ENCODE measurements around the gene PTPRN2. TPM values are rescaled to one million over a fixed set of nuclear protein-coding genes. Genes with fewer than 3 reads are reported as not detected.

The PTPRN2 gene
- polyA plus RNA-seq, 6 donors from 2014 or later = 1.4 to 4.6 (median 3.8) TPM

DNA sequence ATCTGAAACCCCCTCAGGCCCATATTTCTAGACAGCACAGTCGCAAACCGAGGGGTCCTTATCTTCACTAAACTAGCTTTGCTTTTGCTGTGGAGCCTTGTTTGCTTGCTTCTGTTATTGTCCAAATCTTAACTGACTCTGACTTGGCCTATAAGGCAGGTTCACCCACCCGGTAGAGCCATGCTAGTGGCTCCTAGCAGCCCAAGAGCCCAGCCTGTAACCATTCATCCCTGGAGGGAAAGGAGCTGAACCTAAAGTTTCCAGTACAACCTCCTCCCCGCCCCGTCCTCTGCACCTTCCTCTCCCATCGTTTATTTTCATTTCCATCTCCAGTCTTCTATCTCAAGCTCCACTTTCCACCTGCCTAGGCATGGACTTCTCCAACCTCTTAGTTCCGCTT lies 345.7 kb downstream of the PTPRN2 start:
- Mint-ChIP-seq H3K4me3 (no peak overlapping the region), H3K9me3 (peaks cover 0 to 13% (median 6%) of the 10 kb centered on the region in 7 donors), H3K27ac (no peak overlapping the region), H3K36me3 (no peaks in the 10 kb centered on the region), H3K27me3 (no peaks in the 10 kb centered on the region), H3K4me1 (no peaks in the 10 kb centered on the region)
- ATAC-seq (ENCODE audit: low read depth in 2 of 2) (no peak), DNase-seq (no peak)

DNA sequence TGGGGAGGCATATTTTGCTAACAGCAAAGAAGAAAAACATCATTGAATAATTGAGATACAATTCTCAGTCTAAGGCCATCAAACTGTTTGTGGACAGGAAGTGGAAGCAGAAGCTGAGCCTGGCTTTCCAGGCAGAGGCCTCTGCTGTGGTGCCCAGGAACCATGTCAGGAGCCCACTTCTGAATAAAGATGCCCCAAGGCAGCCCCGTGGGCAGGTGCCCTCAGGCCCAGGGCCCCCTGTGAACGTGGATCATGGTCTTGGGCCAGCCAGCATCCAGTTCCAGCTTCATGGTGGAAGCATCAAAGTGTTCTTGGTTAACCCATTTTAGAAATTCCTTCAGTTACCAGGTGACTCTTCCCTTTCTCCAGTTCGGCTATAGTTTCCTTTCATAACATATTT lies 346.8 kb downstream of the PTPRN2 start:
- ATAC-seq (ENCODE audit: low read depth in 2 of 2) = no peak
- no peaks in the 10 kb centered on the region for H3K27me3 Mint-ChIP-seq
- H3K9me3 Mint-ChIP-seq = peaks cover 0 to 9% (median 5%) of the 10 kb centered on the region in 7 donors
- no peak for DNase-seq
- H3K27ac Mint-ChIP-seq = no peak overlapping the region
- H3K36me3 Mint-ChIP-seq = no peaks in the 10 kb centered on the region
- no peak overlapping the region for H3K4me3 Mint-ChIP-seq
- H3K4me1 Mint-ChIP-seq = no peaks in the 10 kb centered on the region

DNA sequence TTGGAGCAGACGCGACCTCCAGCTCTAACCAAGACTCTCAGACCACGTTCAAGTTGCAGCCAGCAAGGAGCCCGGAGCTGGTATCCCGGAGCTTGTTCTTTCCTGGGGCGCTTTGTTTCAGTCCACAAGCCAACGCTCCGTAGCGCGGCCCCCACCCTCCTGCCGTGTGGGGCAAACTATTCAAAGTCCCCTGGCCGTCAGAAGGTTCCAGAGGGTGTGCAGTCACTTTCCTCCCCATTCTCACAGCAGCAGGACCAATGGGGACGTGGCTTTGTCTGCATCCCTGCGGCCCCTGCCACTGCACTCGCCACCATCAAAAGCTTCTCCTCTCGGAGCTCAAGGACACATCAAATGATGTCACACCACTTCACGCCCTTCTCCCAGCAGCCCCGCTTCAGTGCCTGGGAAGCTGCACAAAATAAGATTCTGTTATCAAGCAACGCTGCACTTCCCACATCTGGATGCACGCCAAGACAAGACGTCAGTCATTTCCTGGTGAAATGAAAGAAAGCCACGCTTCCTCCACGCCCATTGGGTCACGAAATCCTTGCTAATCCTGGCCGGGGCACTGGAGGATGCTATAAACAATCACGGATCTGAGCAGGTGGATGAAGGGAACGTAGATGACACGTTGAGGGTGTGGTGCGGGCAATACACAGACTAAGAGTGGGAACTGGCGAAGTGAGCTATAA lies 348.2 kb downstream of the PTPRN2 start:
- H3K9me3 Mint-ChIP-seq = peaks cover 5 to 18% (median 9%) of the 10 kb centered on the region in 7 donors
- H3K4me3 Mint-ChIP-seq = peak overlapping the region in 1 of 8 donors; percentile 16
- no peak overlapping the region for H3K27ac Mint-ChIP-seq
- no peaks in the 10 kb centered on the region for H3K36me3 Mint-ChIP-seq
- ATAC-seq (ENCODE audit: low read depth in 2 of 2) (no peak), DNase-seq (no peak)
- H3K4me1 Mint-ChIP-seq = no peaks in the 10 kb centered on the region
- H3K27me3 Mint-ChIP-seq = no peaks in the 10 kb centered on the region

- H3K36me3 Mint-ChIP-seq = no peaks in the 10 kb centered on the region
- no peak overlapping the region for H3K27ac Mint-ChIP-seq
- H3K27me3 Mint-ChIP-seq = no peaks in the 10 kb centered on the region
- no peak for ATAC-seq (ENCODE audit: low read depth in 2 of 2)
- DNase-seq = no peak
- H3K9me3 Mint-ChIP-seq = peaks cover 8 to 23% (median 14%) of the 10 kb centered on the region in 7 donors
- peak overlapping the region in 1 of 8 donors; percentile 16 for H3K4me3 Mint-ChIP-seq
- no peaks in the 10 kb centered on the region for H3K4me1 Mint-ChIP-seq
Measured at GRCh38 chr7:158238616-158239289, 348.9 kb downstream of the PTPRN2 start.

GRCh38 chr7:158237672-158238335 lies 349.8 kb downstream of the PTPRN2 start:
- no peak for DNase-seq
- ATAC-seq (ENCODE audit: low read depth in 2 of 2) = no peak
- no peak overlapping the region for H3K27ac Mint-ChIP-seq
- no peaks in the 10 kb centered on the region for H3K36me3 Mint-ChIP-seq
- no peak overlapping the region for H3K4me3 Mint-ChIP-seq
- no peaks in the 10 kb centered on the region for H3K4me1 Mint-ChIP-seq
- H3K27me3 Mint-ChIP-seq = no peaks in the 10 kb centered on the region
- peaks cover 8 to 23% (median 14%) of the 10 kb centered on the region in 7 donors for H3K9me3 Mint-ChIP-seq

GRCh38 chr7:158236400-158236799 lies 351.2 kb downstream of the PTPRN2 start:
- Mint-ChIP-seq H3K4me1 (no peaks in the 10 kb centered on the region), H3K4me3 (no peak overlapping the region), H3K9me3 (peaks cover 11 to 30% (median 14%) of the 10 kb centered on the region in 7 donors), H3K36me3 (no peaks in the 10 kb centered on the region), H3K27me3 (no peaks in the 10 kb centered on the region), H3K27ac (no peak overlapping the region)
- DNase-seq (no peak), ATAC-seq (ENCODE audit: low read depth in 2 of 2) (no peak)

DNA sequence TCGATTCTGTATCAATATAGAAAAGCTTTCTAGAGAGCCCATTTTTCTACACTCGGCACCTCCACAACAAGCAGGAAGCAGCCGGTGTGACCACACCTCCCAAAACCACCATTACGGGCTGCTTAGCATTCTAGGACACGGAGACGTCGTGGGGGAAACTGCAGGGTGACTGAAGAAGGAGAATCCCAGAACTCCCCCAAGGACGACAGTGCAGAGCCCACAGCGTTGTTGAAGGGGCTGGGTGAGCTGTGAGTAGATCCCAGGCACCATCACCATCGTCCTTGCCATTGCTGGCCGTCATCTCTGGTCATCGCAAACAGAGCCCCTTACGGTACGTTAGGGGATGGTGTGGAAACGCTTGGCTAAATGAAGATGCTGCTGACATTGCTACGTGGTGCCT lies 351.8 kb downstream of the PTPRN2 start:
- H3K36me3 Mint-ChIP-seq = no peaks in the 10 kb centered on the region
- no peak for DNase-seq
- no peak overlapping the region for H3K4me3 Mint-ChIP-seq
- no peaks in the 10 kb centered on the region for H3K4me1 Mint-ChIP-seq
- H3K9me3 Mint-ChIP-seq = peaks cover 11 to 32% (median 16%) of the 10 kb centered on the region in 7 donors
- H3K27ac Mint-ChIP-seq = no peak overlapping the region
- ATAC-seq (ENCODE audit: low read depth in 2 of 2) = no peak
- no peaks in the 10 kb centered on the region for H3K27me3 Mint-ChIP-seq

DNA sequence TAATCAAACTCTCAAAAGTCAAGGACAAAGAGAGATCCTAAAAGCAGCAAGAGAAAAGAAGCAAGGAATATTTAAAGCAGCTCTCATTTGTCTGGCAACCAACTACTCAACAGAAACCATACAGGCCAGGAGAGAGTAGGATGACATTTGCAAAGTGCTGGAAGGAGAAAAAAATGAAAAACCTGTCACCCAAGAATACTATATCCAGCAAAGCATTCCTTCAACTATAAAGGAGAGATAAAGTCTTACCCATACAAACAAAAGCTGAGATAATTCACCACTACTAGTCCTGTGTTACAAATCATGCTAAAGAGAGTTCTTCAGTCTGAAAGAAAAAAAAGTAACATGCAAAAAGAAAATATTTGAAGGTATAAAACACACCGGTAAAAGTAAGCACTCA lies 357.7 kb downstream of the PTPRN2 start:
- ATAC-seq (ENCODE audit: low read depth in 2 of 2) = no peak
- no peak for DNase-seq
- no peaks in the 10 kb centered on the region for H3K4me1 Mint-ChIP-seq
- peaks cover 11 to 13% of the 10 kb centered on the region in 2 donors for H3K36me3 Mint-ChIP-seq
- H3K27me3 Mint-ChIP-seq = no peaks in the 10 kb centered on the region
- no peak overlapping the region for H3K4me3 Mint-ChIP-seq
- H3K27ac Mint-ChIP-seq = no peak overlapping the region
- peaks cover 20 to 51% (median 28%) of the 10 kb centered on the region in 7 donors for H3K9me3 Mint-ChIP-seq

- H3K27me3 Mint-ChIP-seq = no peaks in the 10 kb centered on the region
- H3K36me3 Mint-ChIP-seq = peaks cover 11 to 13% of the 10 kb centered on the region in 2 donors
- no peaks in the 10 kb centered on the region for H3K4me1 Mint-ChIP-seq
- no peak for ATAC-seq (ENCODE audit: low read depth in 2 of 2)
- no peak overlapping the region for H3K4me3 Mint-ChIP-seq
- DNase-seq = no peak
- no peak overlapping the region for H3K27ac Mint-ChIP-seq
- H3K9me3 Mint-ChIP-seq = peaks cover 19 to 46% (median 24%) of the 10 kb centered on the region in 7 donors
Measured at GRCh38 chr7:158228986-158229385, 358.6 kb downstream of the PTPRN2 start.

DNA sequence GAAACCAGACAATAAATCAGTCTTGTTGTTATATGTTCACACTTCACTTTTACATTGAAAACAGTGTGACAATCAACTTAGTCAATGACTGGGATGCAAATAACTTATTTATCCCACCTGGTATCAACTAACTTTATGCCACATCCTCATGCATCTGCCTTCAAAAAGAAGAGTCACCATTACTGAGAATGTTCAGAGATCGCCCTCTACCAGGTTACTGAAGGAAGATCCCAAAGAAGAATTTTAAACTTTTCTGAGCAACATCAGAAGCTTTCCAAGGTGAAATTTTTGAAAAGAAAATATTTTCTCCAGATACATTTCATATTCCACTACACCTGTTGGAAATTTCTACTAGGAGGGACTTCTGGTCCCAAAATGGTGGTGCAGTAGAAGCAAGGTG lies 359.5 kb downstream of the PTPRN2 start:
- H3K9me3 Mint-ChIP-seq = peaks cover 17 to 43% (median 23%) of the 10 kb centered on the region in 7 donors
- H3K36me3 Mint-ChIP-seq = peaks cover 11 to 13% of the 10 kb centered on the region in 2 donors
- no peak overlapping the region for H3K4me3 Mint-ChIP-seq
- no peaks in the 10 kb centered on the region for H3K4me1 Mint-ChIP-seq
- ATAC-seq (ENCODE audit: low read depth in 2 of 2) (no peak), DNase-seq (no peak)
- H3K27ac Mint-ChIP-seq = no peak overlapping the region
- no peaks in the 10 kb centered on the region for H3K27me3 Mint-ChIP-seq

DNA sequence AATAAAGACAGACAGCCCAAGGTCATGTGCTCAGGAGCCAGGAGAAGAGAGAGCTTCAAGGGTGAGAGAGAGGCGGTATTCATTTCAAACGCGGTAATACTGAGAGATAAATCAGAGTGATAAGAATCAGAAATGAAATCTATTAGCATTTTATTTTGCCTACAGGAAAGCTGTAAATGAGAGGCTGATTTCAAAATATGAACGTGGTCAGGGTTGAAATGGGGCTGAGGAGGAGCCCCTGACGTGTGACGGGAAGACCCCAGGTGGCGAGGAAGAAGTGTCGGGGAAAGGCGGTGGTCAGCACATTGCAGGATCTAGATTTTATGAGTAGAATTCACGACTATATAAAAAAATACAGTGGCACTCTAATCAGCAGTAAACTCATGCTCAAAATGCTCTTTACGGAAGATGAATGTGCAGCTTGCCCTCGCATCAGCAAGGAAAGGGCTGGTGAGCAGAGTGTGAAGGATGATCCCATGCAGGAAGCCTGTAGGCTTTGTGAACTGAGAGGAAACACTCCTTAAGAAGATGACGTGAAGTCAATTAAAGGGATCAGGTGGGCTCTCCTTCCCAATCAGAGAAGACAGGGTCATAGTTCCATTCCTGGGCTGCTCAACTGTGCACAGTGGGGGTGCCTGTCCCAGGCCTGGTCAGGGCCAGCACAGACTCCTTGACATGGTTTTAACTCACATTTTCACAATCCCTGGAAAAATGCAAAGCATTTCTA lies 360.2 kb downstream of the PTPRN2 start:
- no peak overlapping the region for H3K27ac Mint-ChIP-seq
- peaks cover 16 to 44% (median 23%) of the 10 kb centered on the region in 7 donors for H3K9me3 Mint-ChIP-seq
- H3K4me1 Mint-ChIP-seq = no peaks in the 10 kb centered on the region
- no peak for DNase-seq
- H3K36me3 Mint-ChIP-seq = peaks cover 11 to 13% of the 10 kb centered on the region in 2 donors
- ATAC-seq (ENCODE audit: low read depth in 2 of 2) = no peak
- no peaks in the 10 kb centered on the region for H3K27me3 Mint-ChIP-seq
- peak overlapping the region in 1 of 8 donors; percentile 2 for H3K4me3 Mint-ChIP-seq

- DNase-seq = no peak
- no peak overlapping the region for H3K4me3 Mint-ChIP-seq
- H3K9me3 Mint-ChIP-seq = peaks cover 11 to 68% (median 21%) of the 10 kb centered on the region in 7 donors
- no peak overlapping the region for H3K27ac Mint-ChIP-seq
- no peak for ATAC-seq (ENCODE audit: low read depth in 2 of 2)
- peaks cover 0 to 5% of the 10 kb centered on the region in 2 donors for H3K36me3 Mint-ChIP-seq
- peaks cover 0 to 3% (median 0%) of the 10 kb centered on the region in 3 donors for H3K27me3 Mint-ChIP-seq
- no peaks in the 10 kb centered on the region for H3K4me1 Mint-ChIP-seq
Measured at GRCh38 chr7:158216198-158216597, 371.4 kb downstream of the PTPRN2 start.

- ATAC-seq (ENCODE audit: low read depth in 2 of 2) = no peak
- Mint-ChIP-seq H3K9me3 (peaks cover 9 to 56% (median 16%) of the 10 kb centered on the region in 7 donors), H3K27ac (no peak overlapping the region), H3K36me3 (peaks cover 0 to 4% of the 10 kb centered on the region in 2 donors), H3K4me1 (no peaks in the 10 kb centered on the region), H3K27me3 (no peaks in the 10 kb centered on the region), H3K4me3 (no peak overlapping the region)
- no peak for DNase-seq
Measured at GRCh38 chr7:158209435-158209834, 378.2 kb downstream of the PTPRN2 start.
